IMR-90 (cell line): ENCODE measurements around the gene HERC3. TPM values are rescaled to one million over a fixed set of nuclear protein-coding genes. Genes with fewer than 3 reads are reported as not detected.
A peak's percentile ranks its signal among the peaks of the same experiment; 100 is the strongest.

Experiments used
- ATAC-seq: fragments of 200-7000 bp; cut with Tn5 transposase; 2 replicates; pipeline ENCODE4 v1.9.1; 2020; ENCODE audit warnings: low read depth, mild to moderate bottlenecking, moderate library complexity
- BruUV-seq: library from RNA; stranded (reverse); fragments of 400-500 nt; replicated peaks from 2 replicates; lab custom pipeline; 2021; lab: Mats Ljungman, UMichigan
- CTCF ChIA-PET: fragments of 300-600 bp; formaldehyde crosslinking; extraction: SDS; loops from one replicate; lab custom pipeline; 2021; ENCODE audit warnings: antibody characterized with exemption; lab: Yijun Ruan, JAX
- POLR2A ChIA-PET: fragments of 300-600 bp; sonication (Branson Sonifier 250); formaldehyde crosslinking; loops from one replicate; lab custom pipeline; 2022; ENCODE audit warnings: antibody characterized with exemption; ENCODE audit not compliant: unreplicated experiment; lab: Charles Lee
- DNase-seq: peaks from one replicate; pipeline ENCODE4 v3.0.0; 2013
- H2AFZ ChIP-seq: replicated peaks from 2 replicates; pipeline ENCODE3; 2013; ENCODE audit warnings: low read length, mild to moderate bottlenecking; ENCODE audit not compliant: poor library complexity
- H2AK5ac ChIP-seq: 2 replicates; pipeline ENCODE4 v1.6.1; 2013; ENCODE audit warnings: low read depth, low read length, inconsistent platforms
- H2AK9ac ChIP-seq: replicated peaks from 2 replicates; pipeline ENCODE3; 2013; ENCODE audit warnings: mild to moderate bottlenecking, low read depth, low read length, moderate library complexity; ENCODE audit not compliant: poor library complexity
- H2BK120ac ChIP-seq: 2 replicates; pipeline ENCODE4 v1.6.1; 2013; ENCODE audit warnings: low read depth, low read length, inconsistent platforms
- H2BK15ac ChIP-seq: 3 replicates; pipeline ENCODE4 v1.6.1; 2013; ENCODE audit warnings: low read depth, low read length, inconsistent platforms
- H2BK20ac ChIP-seq: 2 replicates; pipeline ENCODE4 v1.6.1; 2013; ENCODE audit warnings: low read depth, mild to moderate bottlenecking, inconsistent platforms, low read length, moderate library complexity
- H2BK5ac ChIP-seq: 2 replicates; pipeline ENCODE4 v1.6.1; 2013; ENCODE audit warnings: mild to moderate bottlenecking, low read depth, low read length, inconsistent platforms; ENCODE audit not compliant: poor library complexity, severe bottlenecking
- H3K14ac ChIP-seq: replicated peaks from 2 replicates; pipeline ENCODE4 v1.6.1; 2013; ENCODE audit warnings: low read depth, low read length, inconsistent platforms
- H3K18ac ChIP-seq: 2 replicates; pipeline ENCODE4 v1.6.1; 2013; ENCODE audit warnings: low read depth, low read length, control low read depth
- H3K23ac ChIP-seq: 2 replicates; pipeline ENCODE4 v1.6.1; 2013; ENCODE audit warnings: low read depth, low read length, inconsistent platforms
- H3K27ac ChIP-seq: 2 replicates; pipeline ENCODE4 v1.5.1; 2013; ENCODE audit warnings: mild to moderate bottlenecking, control low read depth, low read length; ENCODE audit not compliant: insufficient read depth
- H3K27me3 ChIP-seq: 2 replicates; pipeline ENCODE4 v1.6.1; 2013; ENCODE audit warnings: low read length; ENCODE audit not compliant: control insufficient read depth, insufficient read depth
- H3K36me3 ChIP-seq: 2 replicates; pipeline ENCODE4 v1.6.1; 2013; ENCODE audit warnings: low read length, mixed read lengths; ENCODE audit not compliant: control insufficient read depth, insufficient read depth
- H3K4ac ChIP-seq: 2 replicates; pipeline ENCODE4 v1.6.1; 2013; ENCODE audit warnings: low read depth, low read length, inconsistent platforms
- H3K4me1 ChIP-seq: 2 replicates; pipeline ENCODE4 v1.6.1; 2013; ENCODE audit warnings: low read length, mixed read lengths; ENCODE audit not compliant: control insufficient read depth, insufficient read depth
- H3K4me2 ChIP-seq: 2 replicates; pipeline ENCODE4 v1.6.1; 2013; ENCODE audit warnings: low read depth, mild to moderate bottlenecking, control low read depth, low read length, moderate library complexity
- H3K4me3 ChIP-seq: 2 replicates; pipeline ENCODE4 v1.5.1; 2013; ENCODE audit warnings: low read depth, mild to moderate bottlenecking, control low read depth, low read length, moderate library complexity; ENCODE audit not compliant: insufficient read depth
- H3K56ac ChIP-seq: 2 replicates; pipeline ENCODE4 v1.6.1; 2013; ENCODE audit warnings: low read length, inconsistent platforms; ENCODE audit not compliant: insufficient read depth; ENCODE audit errors: extremely low read depth
- H3K79me1 ChIP-seq, 2 experiments: 2 replicates each; pipeline ENCODE4 v1.6.1; 2013; ENCODE audit warnings: low read length in 2 of 2, inconsistent platforms in 1 of 2, low read depth in 1 of 2
- H3K9ac ChIP-seq: 2 replicates; pipeline ENCODE4 v1.6.1; 2013; ENCODE audit warnings: low read depth, low read length, control low read depth
- H3K9me1 ChIP-seq: 2 replicates; pipeline ENCODE4 v1.6.1; 2013; ENCODE audit warnings: low read length, inconsistent platforms; ENCODE audit not compliant: insufficient read depth
- H3K9me3 ChIP-seq: 2 replicates; pipeline ENCODE4 v1.6.1; 2013; ENCODE audit warnings: low read length; ENCODE audit not compliant: control insufficient read depth, insufficient read depth
- H4K20me1 ChIP-seq: 2 replicates; pipeline ENCODE4 v1.6.1; 2013; ENCODE audit warnings: low read length, inconsistent platforms; ENCODE audit not compliant: insufficient read depth
- H4K5ac ChIP-seq: 2 replicates; pipeline ENCODE4 v1.6.1; 2013; ENCODE audit warnings: mild to moderate bottlenecking, low read depth, low read length, control low read depth
- H4K8ac ChIP-seq, 2 experiments: 2 replicates each; pipeline ENCODE4 v1.6.1; 2013; ENCODE audit warnings: low read depth in 2 of 2, low read length in 2 of 2, control low read depth in 1 of 2, inconsistent platforms in 1 of 2
- H4K91ac ChIP-seq: 2 replicates; pipeline ENCODE4 v1.6.1; 2013; ENCODE audit warnings: low read depth, low read length, inconsistent platforms; ENCODE audit not compliant: insufficient read depth
- MAFK ChIP-seq: IDR thresholded peaks from 2 replicates; pipeline ENCODE4 v1.6.1; 2012; ENCODE audit warnings: low read depth, low read length, improper control_type of control experiment
- MAZ ChIP-seq: IDR thresholded peaks from 2 replicates; pipeline ENCODE4 v1.6.1; 2012; ENCODE audit warnings: low read depth, mild to moderate bottlenecking, low read length, improper control_type of control experiment, moderate library complexity, borderline replicate concordance
- RCOR1 ChIP-seq: IDR thresholded peaks from 2 replicates; pipeline ENCODE4 v1.6.1; 2012; ENCODE audit warnings: mild to moderate bottlenecking, low read length, improper control_type of control experiment; ENCODE audit not compliant: insufficient replicate concordance
- dilution Hi-C: fragments of 300-500 bp; cut with HindIII; formaldehyde crosslinking; loops from one replicate; pipeline ENCODE4 v1.14.3; 2018; ENCODE audit warnings: low sequenced_read_pairs; ENCODE audit not compliant: unreplicated experiment
- in situ Hi-C: fragments of 300-500 bp; cut with MboI; formaldehyde crosslinking; loops from 3 replicates; pipeline ENCODE4 v1.14.3; 2019; ENCODE audit warnings: low sequenced_read_pairs, inconsistent platforms, mixed read lengths
- intact Hi-C: fragments of 100-400 bp; cut with micrococcal nuclease; formaldehyde crosslinking; loops from 2 replicates; pipeline ENCODE4 v1.10.0; 2022
- polyA plus RNA-seq, 3 experiments: library from polyadenylated mRNA; depleted of rRNA; stranded (reverse); fragments of >200 nt; gene quantifications; 2 replicates each; pipeline ENCODE4 v1.2.3, GENCODE V29; 2012; ENCODE audit warnings: low replicate concordance in 1 of 3
- total RNA-seq: library from RNA; depleted of rRNA; stranded (reverse); fragments of >200 nt; gene quantifications from 2 replicates; pipeline ENCODE4 v1.2.3, GENCODE V29; 2012

HERC3 gene
- total and polyA plus RNA-seq, 2 of the 4 experiments (the other 2 are of a cell fraction): 8.9 to 9.5 TPM

DNA sequence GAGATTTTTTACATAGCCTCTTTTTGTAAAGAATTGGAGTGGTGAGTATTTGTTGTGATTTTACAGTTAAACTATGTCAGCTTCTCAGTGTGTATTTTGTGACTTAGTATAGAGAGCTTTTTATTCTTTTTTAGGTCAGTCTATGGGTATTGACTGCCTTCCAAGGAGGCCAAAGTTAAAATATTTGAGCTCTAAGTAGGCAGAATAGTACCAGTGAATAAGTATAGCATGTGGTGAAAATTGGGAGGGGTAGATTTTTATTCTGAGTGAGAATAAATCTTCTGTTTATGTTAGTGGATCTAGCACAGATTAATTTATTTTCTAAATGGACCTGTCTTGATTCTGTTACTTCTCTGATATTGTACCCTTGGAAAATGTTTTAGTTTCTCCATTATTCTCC, 37.5 kb downstream of the HERC3 start:
- peaks cover 2% of the 10 kb centered on the region; the same call in 1 of the 2 replicates for H3K4me1 ChIP-seq
- H3K56ac ChIP-seq: no peak overlapping the region
- H3K14ac ChIP-seq: no peak overlapping the region
- H4K8ac ChIP-seq: no peak overlapping the region
- no peak overlapping the region for H2AK5ac ChIP-seq
- in situ Hi-C loops: no loop called here
- BruUV-seq: no TSS peak
- no peaks in the 10 kb centered on the region for H3K9me1 ChIP-seq
- peaks cover 3 to 5% of the 10 kb centered on the region in 2 experiments; a peak in 2 of 4 replicates for H3K79me1 ChIP-seq
- no peak overlapping the region for H2BK15ac ChIP-seq
- no peak for ATAC-seq
- H4K5ac ChIP-seq: no peak overlapping the region
- peak overlapping the region; percentile 88 for H2BK5ac ChIP-seq
- intact Hi-C loops: no loop called here
- H4K20me1 ChIP-seq: no peaks in the 10 kb centered on the region
- no peak overlapping the region for H2BK20ac ChIP-seq
- no peaks in the 10 kb centered on the region for H3K27me3 ChIP-seq
- H2BK120ac ChIP-seq: no peak overlapping the region
- ChIA-PET CTCF (interaction anchor here (1.1 kb wide), 1 partner anchor 17 kb away, joined by 3 read pairs; no protein-coding TSS in a partner anchor), POLR2A (no interaction called here)
- H3K27ac ChIP-seq: no peak overlapping the region
- H3K4ac ChIP-seq: no peak overlapping the region
- H2AFZ ChIP-seq: no peak overlapping the region
- no peak overlapping the region for H2AK9ac ChIP-seq
- H3K23ac ChIP-seq: no peak overlapping the region
- no peak overlapping the region for H3K4me2 ChIP-seq
- no peak overlapping the region for H4K91ac ChIP-seq
- H3K9me3 ChIP-seq: no peaks in the 10 kb centered on the region
- H3K18ac ChIP-seq: no peak overlapping the region
- dilution Hi-C loops: no loop called here
- no peak overlapping the region for H3K4me3 ChIP-seq
- peak; percentile 19 for DNase-seq
- H3K36me3 ChIP-seq: no peaks in the 10 kb centered on the region
- TF ChIP-seq RCOR1 (no peak), MAFK (no peak), MAZ (no peak)
- no peak overlapping the region for H3K9ac ChIP-seq
